ENCODE results near the gene MRRF.

DNA sequence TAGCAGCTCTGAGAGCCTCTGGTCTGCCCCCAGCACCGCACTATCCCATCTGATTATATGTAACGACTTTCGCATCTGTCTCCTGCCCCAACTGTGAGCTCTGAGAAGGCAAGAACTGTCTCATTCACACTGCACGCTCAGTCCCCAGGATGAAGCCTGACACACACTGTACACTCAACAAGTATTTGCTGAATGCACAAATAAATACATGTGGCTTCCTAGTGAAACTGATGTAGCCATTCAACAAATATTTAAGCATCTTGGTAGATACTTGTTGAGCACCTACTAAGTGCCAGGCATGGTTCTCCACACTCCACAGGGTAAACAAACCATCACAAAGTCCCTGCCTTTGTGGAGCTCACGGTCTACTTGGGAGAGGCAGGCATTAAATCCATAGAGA is 71.5 kb downstream of the MRRF start:
- TF ChIP-seq EZH2 (IDR thresholded peaks at IDR 0.05) (no peak), POLR2AphosphoS5 (IDR thresholded peaks at IDR 0.05; ENCODE audit: borderline replicate concordance, low read depth, low read length) (no peak)
